Measurements from ENCODE around the gene TIMM8A.

DNA sequence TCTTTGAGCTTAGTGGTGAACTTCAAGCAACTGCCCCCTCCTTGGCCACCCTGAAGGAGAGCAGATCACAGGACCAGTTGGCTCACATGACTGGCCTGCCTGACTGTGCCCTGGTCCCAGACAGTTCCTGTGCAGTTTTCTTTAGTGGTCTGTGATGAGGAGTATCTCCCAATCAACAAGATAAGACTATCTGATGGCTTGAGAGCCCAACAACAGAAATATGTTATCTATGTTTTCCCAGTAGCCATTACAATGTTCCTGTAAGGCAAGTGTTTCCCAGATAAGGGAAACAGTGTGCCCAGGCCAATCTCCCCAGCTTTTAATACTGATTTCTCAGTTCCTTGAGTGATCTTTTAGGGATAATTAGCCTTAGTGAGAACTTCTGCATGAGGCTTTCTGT, 14.2 kb upstream of the TIMM8A start:
- no peak for TF ChIP-seq POLR2A (IDR thresholded peaks at IDR 0.05)
- TF ChIP-seq, protein P1, sequence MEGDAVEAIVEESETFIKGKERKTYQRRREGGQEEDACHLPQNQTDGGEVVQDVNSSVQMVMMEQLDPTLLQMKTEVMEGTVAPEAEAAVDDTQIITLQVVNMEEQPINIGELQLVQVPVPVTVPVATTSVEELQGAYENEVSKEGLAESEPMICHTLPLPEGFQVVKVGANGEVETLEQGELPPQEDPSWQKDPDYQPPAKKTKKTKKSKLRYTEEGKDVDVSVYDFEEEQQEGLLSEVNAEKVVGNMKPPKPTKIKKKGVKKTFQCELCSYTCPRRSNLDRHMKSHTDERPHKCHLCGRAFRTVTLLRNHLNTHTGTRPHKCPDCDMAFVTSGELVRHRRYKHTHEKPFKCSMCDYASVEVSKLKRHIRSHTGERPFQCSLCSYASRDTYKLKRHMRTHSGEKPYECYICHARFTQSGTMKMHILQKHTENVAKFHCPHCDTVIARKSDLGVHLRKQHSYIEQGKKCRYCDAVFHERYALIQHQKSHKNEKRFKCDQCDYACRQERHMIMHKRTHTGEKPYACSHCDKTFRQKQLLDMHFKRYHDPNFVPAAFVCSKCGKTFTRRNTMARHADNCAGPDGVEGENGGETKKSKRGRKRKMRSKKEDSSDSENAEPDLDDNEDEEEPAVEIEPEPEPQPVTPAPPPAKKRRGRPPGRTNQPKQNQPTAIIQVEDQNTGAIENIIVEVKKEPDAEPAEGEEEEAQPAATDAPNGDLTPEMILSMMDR (IDR thresholded peaks at IDR 0.05), result no peak

Measured in vagina (tissue), 2 donors.